SK-N-SH (cell line): ENCODE data around the gene TMEM89. TPM values are rescaled to one million over a fixed set of nuclear protein-coding genes. Genes with fewer than 3 reads are reported as not detected.

Experiments used
- CHD2 ChIP-seq: fragments of 150-350 bp; IDR thresholded peaks from 2 replicates; pipeline ENCODE4 v1.6.1; 2018; ENCODE audit warnings: low read length; ENCODE audit not compliant: partially characterized antibody
- ELF1 ChIP-seq: IDR thresholded peaks from 2 replicates; pipeline ENCODE4 v1.4.0; 2012
- EP300 ChIP-seq, 2 experiments: IDR thresholded peaks; 2 replicates each; pipeline versions ENCODE4 v1.4.0 to v1.6.1; 2012; ENCODE audit warnings: borderline replicate concordance in 1 of 2, low read depth in 1 of 2, low read length in 1 of 2
- EZH2phosphoT487 ChIP-seq: fragments of 200-600 bp; sonication (generic); IDR thresholded peaks from 2 replicates; pipeline ENCODE4 v1.6.1; 2017; ENCODE audit warnings: low read depth, mixed run types, mild to moderate bottlenecking, antibody characterized with exemption, moderate library complexity, borderline replicate concordance
- FOSL2 ChIP-seq: IDR thresholded peaks from 2 replicates; pipeline ENCODE4 v1.4.0; 2012; ENCODE audit warnings: low read depth, mild to moderate bottlenecking, moderate library complexity, borderline replicate concordance
- FOXJ3 ChIP-seq: sonication (generic); formaldehyde crosslinking; IDR thresholded peaks from 2 replicates; pipeline ENCODE4 v1.5.1; 2020; ENCODE audit warnings: mild to moderate bottlenecking, missing genetic modification reagents
- GABPA ChIP-seq: IDR thresholded peaks from 2 replicates; pipeline ENCODE4 v1.4.0; 2012; ENCODE audit warnings: low read depth, mild to moderate bottlenecking
- GATA2 ChIP-seq: sonication (generic); formaldehyde crosslinking; IDR thresholded peaks from 2 replicates; pipeline ENCODE4 v1.5.0; 2020; ENCODE audit warnings: mild to moderate bottlenecking, missing genetic modification reagents
- MXI1 ChIP-seq: IDR thresholded peaks from 2 replicates; pipeline ENCODE4 v1.6.1; 2012; ENCODE audit warnings: mild to moderate bottlenecking, low read depth, low read length, improper control_type of control experiment
- NFIC ChIP-seq: IDR thresholded peaks from 2 replicates; pipeline ENCODE4 v1.4.0; 2012; ENCODE audit warnings: borderline replicate concordance
- NRF1 ChIP-seq: IDR thresholded peaks from 2 replicates; pipeline ENCODE4 v1.6.1; 2012; ENCODE audit warnings: low read depth, mild to moderate bottlenecking, low read length
- POLR2AphosphoS5 ChIP-seq: IDR thresholded peaks from 2 replicates; pipeline ENCODE4 v1.6.1; 2012; ENCODE audit warnings: low read depth, low read length
- RAD21 ChIP-seq: IDR thresholded peaks from 2 replicates; pipeline ENCODE4 v1.6.1; 2012; ENCODE audit warnings: mild to moderate bottlenecking, low read length
- RFX5 ChIP-seq: IDR thresholded peaks from 2 replicates; pipeline ENCODE4 v1.6.1; 2012; ENCODE audit warnings: mild to moderate bottlenecking, improper control_type of control experiment, low read length
- RXRA ChIP-seq: IDR thresholded peaks from 2 replicates; pipeline ENCODE4 v1.4.0; 2012; ENCODE audit warnings: low read depth, mild to moderate bottlenecking, borderline replicate concordance
- SMC3 ChIP-seq: IDR thresholded peaks from 2 replicates; pipeline ENCODE4 v1.6.1; 2012; ENCODE audit warnings: low read depth, low read length, improper control_type of control experiment
- TEAD4 ChIP-seq: IDR thresholded peaks from 2 replicates; pipeline ENCODE4 v1.4.0; 2012; ENCODE audit warnings: mild to moderate bottlenecking, borderline replicate concordance; ENCODE audit not compliant: insufficient read depth
- polyA plus RNA-seq, 3 experiments: library from polyadenylated mRNA; depleted of rRNA; stranded (reverse); fragments of >200 nt; gene quantifications; 2 replicates each; pipeline ENCODE4 v1.2.3, GENCODE V29; 2012
- TF ChIP-seq, protein P1 (sequence below): IDR thresholded peaks from 2 replicates; pipeline ENCODE4 v1.6.1; 2012; ENCODE audit warnings: mild to moderate bottlenecking, low read depth, low read length, moderate library complexity
- TF ChIP-seq, protein P2 (sequence below): fragments of 150-350 bp; IDR thresholded peaks from 2 replicates; pipeline ENCODE4 v1.6.1; 2016; ENCODE audit warnings: mild to moderate bottlenecking, low read depth, low read length
- TF ChIP-seq, protein P3 (sequence below): IDR thresholded peaks from 2 replicates; pipeline ENCODE4 v1.4.0; 2012; ENCODE audit warnings: low read depth
- TF ChIP-seq, protein P4 (sequence below): fragments of 150-350 bp; IDR thresholded peaks from 2 replicates; pipeline ENCODE4 v1.6.1; 2017; ENCODE audit warnings: antibody characterized with exemption, low read length, low read depth, borderline replicate concordance

Gene TMEM89
- polyA plus RNA-seq, 1 of the 3 experiments (the other 2 are of a cell fraction) = not detected

GRCh38 chr3:48662753-48663488 lies 41.4 kb upstream of the TMEM89 start, which contains the start of gene CELSR3 (continued):
- TF ChIP-seq, protein P1, sequence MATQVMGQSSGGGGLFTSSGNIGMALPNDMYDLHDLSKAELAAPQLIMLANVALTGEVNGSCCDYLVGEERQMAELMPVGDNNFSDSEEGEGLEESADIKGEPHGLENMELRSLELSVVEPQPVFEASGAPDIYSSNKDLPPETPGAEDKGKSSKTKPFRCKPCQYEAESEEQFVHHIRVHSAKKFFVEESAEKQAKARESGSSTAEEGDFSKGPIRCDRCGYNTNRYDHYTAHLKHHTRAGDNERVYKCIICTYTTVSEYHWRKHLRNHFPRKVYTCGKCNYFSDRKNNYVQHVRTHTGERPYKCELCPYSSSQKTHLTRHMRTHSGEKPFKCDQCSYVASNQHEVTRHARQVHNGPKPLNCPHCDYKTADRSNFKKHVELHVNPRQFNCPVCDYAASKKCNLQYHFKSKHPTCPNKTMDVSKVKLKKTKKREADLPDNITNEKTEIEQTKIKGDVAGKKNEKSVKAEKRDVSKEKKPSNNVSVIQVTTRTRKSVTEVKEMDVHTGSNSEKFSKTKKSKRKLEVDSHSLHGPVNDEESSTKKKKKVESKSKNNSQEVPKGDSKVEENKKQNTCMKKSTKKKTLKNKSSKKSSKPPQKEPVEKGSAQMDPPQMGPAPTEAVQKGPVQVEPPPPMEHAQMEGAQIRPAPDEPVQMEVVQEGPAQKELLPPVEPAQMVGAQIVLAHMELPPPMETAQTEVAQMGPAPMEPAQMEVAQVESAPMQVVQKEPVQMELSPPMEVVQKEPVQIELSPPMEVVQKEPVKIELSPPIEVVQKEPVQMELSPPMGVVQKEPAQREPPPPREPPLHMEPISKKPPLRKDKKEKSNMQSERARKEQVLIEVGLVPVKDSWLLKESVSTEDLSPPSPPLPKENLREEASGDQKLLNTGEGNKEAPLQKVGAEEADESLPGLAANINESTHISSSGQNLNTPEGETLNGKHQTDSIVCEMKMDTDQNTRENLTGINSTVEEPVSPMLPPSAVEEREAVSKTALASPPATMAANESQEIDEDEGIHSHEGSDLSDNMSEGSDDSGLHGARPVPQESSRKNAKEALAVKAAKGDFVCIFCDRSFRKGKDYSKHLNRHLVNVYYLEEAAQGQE = peak; percentile 86
- TF ChIP-seq FOXJ3 (CRISPR knock-in tag) = no peak
- no peak for TF ChIP-seq TEAD4
- TF ChIP-seq, protein P2, sequence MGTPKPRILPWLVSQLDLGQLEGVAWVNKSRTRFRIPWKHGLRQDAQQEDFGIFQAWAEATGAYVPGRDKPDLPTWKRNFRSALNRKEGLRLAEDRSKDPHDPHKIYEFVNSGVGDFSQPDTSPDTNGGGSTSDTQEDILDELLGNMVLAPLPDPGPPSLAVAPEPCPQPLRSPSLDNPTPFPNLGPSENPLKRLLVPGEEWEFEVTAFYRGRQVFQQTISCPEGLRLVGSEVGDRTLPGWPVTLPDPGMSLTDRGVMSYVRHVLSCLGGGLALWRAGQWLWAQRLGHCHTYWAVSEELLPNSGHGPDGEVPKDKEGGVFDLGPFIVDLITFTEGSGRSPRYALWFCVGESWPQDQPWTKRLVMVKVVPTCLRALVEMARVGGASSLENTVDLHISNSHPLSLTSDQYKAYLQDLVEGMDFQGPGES = no peak
- TF ChIP-seq POLR2AphosphoS5 = peak; percentile 85
- TF ChIP-seq ELF1 = no peak
- TF ChIP-seq FOSL2 = no peak
- TF ChIP-seq MXI1 = no peak
- no peak for TF ChIP-seq SMC3
- TF ChIP-seq GABPA = no peak
- TF ChIP-seq GATA2 = no peak
- TF ChIP-seq RAD21 = no peak
- TF ChIP-seq, protein P3, sequence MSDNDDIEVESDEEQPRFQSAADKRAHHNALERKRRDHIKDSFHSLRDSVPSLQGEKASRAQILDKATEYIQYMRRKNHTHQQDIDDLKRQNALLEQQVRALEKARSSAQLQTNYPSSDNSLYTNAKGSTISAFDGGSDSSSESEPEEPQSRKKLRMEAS = peak; percentile 68; the same call in 1 of the 2 replicates
- TF ChIP-seq NFIC = no peak
- TF ChIP-seq, protein P4, sequence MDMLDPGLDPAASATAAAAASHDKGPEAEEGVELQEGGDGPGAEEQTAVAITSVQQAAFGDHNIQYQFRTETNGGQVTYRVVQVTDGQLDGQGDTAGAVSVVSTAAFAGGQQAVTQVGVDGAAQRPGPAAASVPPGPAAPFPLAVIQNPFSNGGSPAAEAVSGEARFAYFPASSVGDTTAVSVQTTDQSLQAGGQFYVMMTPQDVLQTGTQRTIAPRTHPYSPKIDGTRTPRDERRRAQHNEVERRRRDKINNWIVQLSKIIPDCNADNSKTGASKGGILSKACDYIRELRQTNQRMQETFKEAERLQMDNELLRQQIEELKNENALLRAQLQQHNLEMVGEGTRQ = no peak
- TF ChIP-seq NRF1 = peak; percentile 60; the same call in 1 of the 2 replicates
- TF ChIP-seq RFX5 = no peak
- TF ChIP-seq CHD2 = peak; percentile 31
- no peak for TF ChIP-seq RXRA
- TF ChIP-seq EZH2phosphoT487 = no peak
- TF ChIP-seq EP300 (IDR thresholded peaks at IDR 0.05; ENCODE audit: borderline replicate concordance in 1 of 2, low read depth in 1 of 2, low read length in 1 of 2) = peak in 1 of 2 experiments; percentile 27; a peak in 1 of 4 replicates
